ENCODE data around the gene IRAK1BP1.
"Not testable (repeated sequence)": the region's sequence is repeated elsewhere in the genome, so short reads cannot be mapped to it uniquely, and the experiment has no call there.

Gene IRAK1BP1, protein sequence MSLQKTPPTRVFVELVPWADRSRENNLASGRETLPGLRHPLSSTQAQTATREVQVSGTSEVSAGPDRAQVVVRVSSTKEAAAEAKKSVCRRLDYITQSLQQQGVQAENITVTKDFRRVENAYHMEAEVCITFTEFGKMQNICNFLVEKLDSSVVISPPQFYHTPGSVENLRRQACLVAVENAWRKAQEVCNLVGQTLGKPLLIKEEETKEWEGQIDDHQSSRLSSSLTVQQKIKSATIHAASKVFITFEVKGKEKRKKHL

DNA sequence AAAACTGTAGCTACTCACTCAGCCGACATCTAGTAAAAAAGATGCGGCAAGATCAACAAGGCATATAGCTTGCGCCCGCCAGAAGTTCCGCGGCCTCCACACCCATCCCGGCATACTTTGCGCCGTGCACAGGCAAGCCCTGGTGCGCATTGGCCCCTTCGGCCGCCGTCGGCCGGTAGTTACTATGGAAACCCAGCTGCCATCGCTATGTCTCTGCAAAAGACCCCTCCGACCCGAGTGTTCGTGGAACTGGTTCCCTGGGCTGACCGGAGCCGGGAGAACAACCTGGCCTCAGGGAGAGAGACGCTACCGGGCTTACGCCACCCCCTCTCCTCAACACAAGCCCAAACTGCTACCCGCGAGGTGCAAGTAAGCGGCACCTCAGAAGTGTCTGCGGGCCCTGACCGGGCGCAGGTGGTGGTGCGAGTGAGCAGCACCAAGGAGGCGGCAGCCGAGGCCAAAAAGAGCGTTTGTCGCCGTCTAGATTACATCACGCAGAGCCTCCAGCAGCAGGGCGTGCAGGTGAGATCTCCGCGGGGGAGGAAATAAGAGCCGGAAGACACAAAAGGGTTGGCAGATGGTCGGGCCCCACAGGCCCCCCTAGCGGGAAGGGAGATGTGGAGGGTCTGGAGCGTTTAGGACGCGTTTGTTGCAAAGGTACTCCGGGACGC lies at the start of gene IRAK1BP1:
Gene IRAK1BP1 (plus strand): TSS at position 182 of the 671 bp plus-strand sequence. CDS start 26 bp downstream, at position 208.
- peak; percentile 93 for DNase-seq

DNA sequence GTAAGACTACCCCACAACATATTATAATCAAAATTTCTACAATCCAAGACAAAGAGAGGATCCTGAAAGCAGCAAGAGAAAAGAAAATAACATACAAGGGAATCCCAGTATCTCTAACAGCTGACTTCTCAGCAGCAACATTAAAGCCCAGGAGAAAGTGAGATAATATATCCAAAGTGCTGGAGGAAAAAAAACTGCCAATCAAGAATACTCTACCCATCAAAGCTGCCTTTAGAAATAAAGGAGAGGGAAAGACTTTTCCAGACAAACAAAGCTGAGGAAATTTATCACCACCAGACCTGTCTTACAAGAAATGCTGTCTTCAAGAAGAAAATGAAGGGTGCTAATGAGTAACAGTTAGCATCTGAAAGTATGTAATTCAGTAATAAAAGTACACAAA lies 43.3 kb upstream of the IRAK1BP1 start:
- no peak for DNase-seq

DNA sequence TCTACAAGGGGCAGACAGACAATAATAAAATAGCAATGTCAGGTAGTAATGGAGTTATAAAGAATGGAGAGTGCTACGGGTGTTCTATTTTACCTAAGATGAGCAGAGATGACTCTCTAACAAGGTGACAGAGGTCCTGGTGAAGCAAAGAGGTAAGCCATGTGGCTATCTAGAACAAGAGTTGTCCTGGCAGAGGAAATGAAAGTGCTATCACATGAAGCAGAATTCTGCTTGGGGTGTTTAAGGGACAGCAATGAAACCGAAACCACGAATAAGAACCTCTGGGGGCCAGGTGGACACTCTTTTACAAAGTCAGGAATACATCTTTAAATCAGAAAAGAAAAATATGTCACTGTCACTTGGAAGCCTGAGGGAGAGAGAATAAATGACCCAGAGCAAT lies 37.9 kb upstream of the IRAK1BP1 start:
- no peak for DNase-seq

DNA sequence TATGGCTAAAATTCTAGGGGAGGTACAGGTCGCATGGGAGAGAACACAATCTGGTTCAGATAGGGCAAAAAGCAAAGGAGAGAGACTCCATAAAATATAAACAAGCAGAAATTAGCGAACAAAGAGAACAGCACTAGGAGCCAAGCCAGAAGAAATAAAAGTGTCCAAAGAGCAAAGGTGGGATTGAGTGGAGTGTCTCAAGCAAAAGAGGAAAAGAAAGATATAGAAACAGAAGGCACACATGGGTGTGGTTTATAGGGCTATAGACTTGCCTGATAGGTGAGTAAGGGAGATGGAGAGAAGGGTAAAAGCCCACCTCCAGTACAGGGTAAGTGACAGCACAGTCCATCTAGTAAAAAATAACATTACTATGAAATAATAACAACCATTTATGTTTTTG lies 36.5 kb upstream of the IRAK1BP1 start:
- no peak for DNase-seq

DNA sequence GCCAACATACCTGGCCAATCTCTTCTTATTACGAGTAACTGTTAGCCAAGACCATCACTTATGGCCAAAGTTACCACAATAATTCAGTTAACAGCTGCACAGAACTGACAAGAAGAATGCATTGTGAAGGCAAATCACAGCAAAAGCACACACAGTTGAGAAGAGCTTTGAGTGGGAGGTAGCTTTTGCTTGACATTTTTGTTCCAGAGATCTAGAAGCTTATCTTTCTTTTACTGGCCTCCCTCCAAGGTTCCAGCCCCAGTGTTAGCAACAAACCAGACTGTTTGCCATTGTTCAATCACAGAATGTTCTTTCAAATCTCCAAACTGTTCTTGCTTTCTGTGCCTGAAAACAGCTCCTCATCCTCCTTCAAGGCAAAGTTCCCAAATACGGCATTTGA lies 35.9 kb upstream of the IRAK1BP1 start:
- no peak for DNase-seq

DNA sequence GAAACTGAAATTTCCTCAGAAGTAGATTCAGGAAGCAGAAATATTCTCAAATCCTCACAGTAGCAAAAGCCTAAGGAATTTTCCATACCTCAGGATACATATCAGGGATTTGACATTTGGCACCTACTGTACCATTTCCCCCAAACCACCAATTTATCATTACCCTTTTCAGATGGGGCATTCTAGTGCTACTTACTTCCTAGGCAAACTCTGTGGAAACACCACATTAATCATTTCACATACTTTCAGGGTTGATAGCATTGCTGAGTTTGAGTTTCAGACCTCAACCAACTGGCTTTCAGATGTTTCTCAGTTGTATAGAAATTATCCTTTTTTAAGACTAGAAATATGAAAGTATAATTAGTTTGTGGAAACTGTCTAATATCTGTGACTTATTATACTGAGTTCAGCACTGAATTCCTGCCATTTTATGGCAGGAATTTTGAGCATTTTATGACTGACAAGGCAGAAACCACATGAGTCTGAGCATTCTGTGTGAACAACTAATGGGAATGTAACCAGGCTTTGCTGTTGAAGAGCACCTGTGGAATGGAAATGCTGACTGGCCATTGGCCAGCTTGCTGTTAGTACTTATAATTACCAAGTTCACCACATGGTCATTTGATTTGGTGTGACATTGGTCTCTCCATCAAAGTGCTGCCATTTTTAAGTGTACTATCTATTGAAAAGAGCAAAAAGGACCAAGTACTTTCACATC lies 35.1 kb upstream of the IRAK1BP1 start:
- DNase-seq: no peak

DNA sequence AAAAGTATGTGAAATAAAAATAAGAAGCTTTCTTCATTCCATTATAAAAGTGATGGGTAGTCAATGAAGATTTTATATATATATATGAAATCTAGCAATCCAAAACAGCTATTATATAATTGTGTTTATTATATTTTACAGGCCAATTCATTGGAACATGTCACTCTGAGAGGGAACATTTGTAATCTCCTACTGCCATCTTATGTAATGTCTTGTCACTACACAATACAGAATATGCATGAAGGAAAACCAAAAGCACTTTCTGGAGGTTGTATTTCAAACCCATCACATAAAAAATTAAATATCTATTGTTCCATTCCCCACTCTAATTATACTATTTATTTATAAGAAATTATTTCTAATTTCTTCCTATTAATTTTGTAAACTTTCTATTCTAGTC lies 31.5 kb upstream of the IRAK1BP1 start:
- DNase-seq: no peak

DNA sequence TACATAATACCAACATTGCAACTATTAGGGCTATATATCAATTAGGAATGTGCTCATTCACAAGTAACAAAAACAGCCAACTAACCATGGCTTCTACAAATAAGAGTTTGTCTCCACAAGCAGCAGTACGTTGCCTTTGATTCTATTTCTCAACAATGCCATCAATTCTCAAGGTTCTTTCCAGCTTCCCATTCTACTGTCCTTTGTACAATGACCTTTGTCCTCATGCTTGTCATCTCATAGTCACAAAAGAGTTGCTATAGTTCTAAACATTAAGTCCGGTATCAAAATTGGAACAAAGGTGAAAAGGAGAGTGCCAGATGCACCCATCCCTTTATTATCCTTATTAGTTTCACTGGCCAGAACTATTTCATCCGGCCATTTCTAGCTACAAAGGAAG lies 30.8 kb upstream of the IRAK1BP1 start:
- no peak for DNase-seq

DNA sequence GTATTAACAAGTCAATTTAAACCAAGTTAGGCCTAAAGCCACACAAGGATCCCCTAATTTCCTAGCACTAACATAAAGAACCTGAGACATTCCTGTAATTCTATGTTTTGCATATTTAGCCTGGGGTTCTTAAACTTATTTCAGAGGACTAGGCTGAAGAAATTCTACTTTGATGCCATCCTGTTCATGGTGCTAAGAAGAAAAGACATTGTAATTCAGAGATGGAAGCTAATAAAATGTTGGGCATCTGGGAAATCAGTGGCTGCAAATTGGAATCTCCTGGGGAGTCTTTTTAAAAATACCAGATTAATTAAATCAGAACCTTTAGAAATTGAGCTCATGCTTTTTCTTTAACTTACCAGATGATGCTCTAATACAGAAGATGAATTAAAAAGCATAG lies 26.2 kb upstream of the IRAK1BP1 start:
- DNase-seq: no peak

DNA sequence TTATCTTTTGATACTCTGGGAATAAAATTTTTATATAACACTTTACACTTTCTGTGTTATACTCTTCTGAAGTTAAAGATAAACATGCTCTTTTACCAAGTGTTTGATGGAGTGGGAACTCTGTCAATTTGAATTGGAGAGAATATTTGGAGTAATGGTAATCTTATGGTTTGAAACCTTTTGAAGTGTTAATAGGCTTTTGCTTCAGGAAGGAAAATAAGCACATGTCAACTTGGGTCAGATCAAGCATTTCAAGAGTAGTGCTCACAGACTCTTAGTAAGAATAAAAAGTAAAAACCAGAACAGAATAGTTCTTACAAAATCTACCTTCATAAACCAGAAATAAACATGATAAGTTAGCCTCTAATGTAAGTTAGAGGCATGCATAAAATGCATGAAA lies 24.4 kb upstream of the IRAK1BP1 start:
- DNase-seq: no peak

DNA sequence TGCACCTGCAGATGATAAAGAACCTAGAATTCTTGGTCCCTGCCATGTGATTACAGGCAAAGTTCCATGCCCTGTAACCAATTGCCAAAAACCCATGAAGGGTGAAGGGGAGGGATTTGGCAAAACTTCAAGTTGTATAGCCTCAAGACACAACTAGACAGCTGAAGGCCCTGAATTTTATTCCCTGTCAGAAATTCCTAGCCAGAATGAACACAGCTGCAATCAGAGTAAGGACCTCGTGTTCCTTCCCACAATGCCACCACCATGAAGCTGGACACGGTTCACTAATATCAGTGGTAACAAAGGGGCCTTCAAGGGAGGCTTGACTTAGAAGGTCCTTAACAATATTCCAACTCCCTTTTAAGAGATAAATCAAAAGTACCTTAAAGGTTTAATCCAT lies 22.5 kb upstream of the IRAK1BP1 start:
- no peak for DNase-seq

DNA sequence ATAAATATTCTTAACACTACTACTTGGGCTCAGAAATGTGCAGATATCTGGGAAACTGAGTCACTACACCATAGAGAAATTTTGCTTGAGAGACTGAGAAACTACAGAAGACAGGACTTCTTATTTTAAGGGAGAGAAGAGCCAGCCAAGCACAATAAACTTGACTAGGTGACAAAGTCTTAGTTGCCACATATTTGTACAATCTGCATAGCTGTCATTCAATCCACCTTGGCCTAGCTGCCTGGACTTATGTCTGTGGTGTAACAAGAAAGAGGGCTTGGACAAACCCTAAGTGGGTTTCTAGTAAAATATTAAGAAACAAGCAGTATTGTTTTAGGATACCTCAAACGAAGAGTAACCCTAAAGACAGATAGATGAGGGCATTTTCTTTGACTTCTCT lies 21.8 kb upstream of the IRAK1BP1 start:
- DNase-seq: no peak

DNA sequence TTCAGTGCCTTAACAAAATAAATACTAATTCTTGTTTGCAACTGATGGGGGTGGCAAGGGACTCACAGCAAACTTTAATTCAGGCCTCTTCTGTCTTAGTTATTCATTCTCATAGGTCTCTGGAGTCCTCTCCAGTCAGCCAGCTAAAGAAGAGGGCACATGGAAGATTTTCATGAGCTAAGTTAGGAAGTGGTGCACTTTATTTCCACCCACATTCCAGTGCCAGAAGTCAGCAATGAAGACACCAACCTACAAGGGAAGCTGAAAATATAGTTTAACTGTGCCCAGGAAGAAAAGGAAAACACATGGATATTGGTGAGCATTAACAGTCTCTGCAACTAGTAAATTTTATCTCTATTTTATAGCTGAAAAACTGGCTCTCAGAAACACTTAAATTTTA lies 16.7 kb upstream of the IRAK1BP1 start:
- no peak for DNase-seq

DNA sequence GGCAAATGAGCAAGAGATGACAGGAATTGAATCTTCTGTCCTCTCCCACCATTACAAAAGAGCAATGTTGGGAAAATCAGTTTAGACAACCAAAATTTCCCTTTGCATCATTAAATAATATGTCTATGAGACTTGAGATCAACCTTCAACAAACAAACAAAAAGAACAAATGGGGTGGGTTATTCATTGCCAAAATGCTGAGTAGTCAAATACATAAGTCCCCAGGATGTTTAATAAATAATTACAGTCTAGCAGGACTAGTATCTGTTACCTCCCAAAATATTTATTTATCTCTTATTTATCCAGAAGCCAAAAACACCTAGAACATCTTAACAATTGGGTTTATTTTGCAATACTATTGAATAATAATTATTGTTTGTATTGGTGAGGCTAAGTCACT lies 16.2 kb upstream of the IRAK1BP1 start:
- DNase-seq: no peak

DNA sequence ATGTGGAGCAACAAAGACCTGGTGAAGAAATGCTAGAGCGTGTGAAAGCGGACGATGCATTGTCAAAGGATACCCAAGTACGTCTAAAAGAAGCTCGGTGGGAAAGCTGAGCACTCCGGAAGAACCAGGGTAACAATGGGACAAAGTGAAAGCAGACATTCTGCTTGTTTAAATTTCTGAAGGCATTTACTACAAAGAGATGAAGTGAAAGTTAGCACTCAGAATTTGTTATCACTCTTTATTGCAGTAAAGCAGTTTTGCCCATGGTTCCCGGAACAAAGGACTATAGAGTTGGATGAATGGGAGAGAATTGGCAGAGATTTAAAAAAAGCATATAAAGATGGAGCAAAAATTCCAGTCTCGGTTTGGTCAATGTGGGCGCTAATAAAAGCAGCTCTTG lies 12.8 kb upstream of the IRAK1BP1 start:
- DNase-seq: no peak

DNA sequence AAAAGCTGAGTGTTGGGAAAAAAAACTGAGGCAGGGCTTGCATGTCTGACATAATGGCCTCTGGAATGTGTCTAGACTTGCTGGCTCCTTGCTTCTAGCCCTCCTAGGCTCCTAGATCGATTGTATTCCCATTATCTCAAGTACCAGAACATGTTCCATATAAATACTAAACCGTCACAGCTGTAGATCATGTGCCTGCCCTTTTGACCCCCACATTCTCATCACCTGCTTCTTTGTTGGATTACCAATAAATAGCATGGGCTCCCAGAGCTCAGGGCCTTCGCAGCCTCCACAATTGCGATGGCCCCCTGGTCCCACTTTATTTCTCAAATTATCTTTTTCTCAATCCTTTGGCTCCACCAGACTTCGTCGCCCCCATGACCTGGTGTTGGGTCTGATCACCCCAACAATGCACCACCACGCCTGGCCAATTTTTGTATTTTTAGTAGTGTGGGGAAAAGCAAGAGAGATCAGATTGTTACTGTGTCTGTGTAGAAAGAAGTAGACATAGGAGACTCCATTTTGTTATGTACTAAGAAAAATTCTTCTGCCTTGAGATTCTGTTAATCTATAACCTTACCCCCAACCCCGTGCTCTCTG lies 8.9 kb upstream of the IRAK1BP1 start:
- not testable (repeated sequence) for DNase-seq

DNA sequence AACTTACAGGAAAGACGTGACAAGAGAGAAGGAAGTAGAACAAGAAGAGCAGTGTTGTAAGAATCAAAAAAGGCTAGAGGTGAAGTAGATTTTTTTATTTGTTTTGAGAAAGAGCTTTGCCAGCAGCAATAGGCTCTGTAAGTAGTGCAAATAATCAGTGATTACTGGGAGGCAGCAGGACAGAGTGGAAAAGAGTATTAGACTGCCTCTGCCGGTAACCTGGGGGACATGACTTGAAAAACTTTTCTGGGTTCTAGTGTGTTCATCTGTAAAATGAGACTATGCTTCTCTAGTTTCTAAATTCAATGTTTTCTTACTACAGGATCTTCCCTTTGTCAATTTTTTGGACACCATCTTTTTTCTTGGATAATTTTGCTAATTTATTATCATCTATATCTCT lies 5.8 kb upstream of the IRAK1BP1 start:
- DNase-seq: no peak

DNA sequence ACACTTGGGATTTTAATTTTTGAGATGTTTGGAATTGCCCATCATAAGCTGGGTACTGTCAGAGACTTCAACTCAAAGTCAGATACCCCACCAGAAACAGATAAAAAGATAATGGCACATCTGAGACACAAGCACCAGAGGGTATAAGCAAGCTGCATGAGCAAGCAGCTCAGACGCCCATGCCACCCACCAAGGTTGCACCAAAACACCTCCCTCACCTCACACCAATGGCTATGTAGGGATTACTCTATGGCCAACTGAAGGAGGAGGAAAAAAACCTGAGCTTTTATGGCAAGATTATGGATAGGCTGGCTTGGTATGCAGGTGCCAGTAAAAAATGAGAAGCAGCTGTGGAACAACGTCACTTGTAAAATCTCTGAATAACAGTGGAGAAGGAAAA lies 3.8 kb upstream of the IRAK1BP1 start:
- no peak for DNase-seq

DNA sequence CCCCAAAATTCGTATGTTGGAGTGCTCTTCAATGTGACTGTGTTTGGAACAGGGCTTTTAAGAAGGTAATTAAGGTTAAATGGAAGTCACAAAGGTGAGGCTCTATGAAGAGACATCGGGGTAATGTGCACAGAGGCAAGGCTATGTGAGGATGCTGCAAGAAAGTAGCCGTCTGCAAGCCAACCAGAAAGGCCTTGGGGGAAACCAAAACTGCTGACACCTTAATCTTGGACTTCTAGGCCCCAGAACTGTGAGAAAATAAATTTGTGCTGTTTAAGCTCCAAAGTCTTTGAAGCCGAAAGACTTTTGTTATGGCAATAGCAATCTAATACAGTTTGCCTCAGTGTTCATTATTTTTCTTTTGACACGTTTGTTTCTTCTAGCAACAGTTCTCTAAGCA lies 2.4 kb upstream of the IRAK1BP1 start:
- DNase-seq: no peak

DNA sequence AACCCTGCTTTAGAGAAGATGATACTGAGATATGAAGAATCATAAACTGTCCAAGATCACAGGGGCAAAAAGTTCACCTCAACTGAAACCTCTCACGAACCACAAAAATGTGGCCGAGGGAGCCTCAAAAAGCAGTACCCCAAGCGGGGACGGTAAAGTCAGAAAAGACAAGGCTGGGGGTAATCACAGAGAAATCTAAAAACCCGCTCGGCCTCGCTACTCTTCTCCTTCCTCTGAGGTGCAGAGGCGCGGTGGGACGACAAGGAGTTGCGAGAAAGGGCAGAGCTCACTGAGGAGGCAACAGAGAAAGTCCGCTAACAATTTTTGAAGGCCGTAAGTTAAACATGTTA lies 356 bp upstream of the IRAK1BP1 start:
- no peak for DNase-seq

DNA sequence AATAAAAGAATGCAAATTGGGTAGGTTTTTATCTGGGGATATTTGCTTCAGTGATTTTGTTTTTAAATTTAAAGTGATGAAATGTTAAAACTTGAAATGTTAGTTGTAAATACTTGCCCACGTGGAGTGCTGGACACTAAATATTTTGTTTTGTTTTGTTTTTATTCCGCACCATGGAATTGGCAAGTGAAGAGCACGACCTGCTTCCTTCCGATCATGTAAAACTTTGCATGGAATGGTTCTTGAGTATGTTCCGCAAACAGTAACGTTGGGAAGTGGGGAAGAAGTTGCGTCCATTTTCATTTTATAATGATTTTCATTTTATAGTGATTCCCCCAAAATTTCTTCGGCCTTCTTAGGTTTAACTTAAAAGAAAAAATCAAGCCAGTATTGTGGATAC lies 765 bp downstream of the IRAK1BP1 start:
- no peak for DNase-seq

DNA sequence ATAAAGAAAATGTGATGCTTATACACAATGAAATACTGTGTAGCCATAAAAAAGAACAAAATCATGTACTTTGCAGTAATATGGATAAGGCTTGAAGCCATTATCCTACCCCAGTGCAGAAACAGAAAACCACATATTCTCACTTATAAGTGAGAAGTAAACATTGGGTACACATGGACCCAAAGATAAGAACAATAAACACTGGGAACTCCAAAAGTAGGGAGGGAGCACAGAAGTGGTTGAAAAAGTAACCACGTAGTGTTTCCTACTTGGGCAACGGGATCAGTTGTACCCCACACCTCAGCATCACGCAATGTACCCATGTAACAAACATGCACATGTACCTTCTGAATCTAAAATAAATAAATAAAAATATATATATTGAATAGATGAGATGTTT lies 8.2 kb downstream of the IRAK1BP1 start:
- no peak for DNase-seq

DNA sequence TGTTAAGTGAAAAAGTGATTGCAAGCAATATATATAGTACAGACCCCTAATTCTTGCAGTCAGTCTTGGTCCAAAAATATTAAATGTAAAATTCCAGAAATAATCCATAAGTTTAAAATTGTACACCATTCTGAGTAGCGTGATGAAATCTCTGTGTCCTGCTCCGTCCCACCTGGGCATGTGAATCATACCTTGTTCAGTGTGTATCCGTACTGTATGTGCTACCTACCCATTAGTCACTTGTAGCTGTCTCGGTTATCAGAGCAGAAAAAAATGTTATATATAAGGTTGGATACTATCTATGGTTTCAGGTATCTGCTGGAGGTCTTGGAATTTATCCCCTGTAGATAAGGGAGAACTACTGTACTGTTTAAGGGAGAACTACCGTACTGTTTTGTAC lies 16.3 kb downstream of the IRAK1BP1 start:
- no peak for DNase-seq

DNA sequence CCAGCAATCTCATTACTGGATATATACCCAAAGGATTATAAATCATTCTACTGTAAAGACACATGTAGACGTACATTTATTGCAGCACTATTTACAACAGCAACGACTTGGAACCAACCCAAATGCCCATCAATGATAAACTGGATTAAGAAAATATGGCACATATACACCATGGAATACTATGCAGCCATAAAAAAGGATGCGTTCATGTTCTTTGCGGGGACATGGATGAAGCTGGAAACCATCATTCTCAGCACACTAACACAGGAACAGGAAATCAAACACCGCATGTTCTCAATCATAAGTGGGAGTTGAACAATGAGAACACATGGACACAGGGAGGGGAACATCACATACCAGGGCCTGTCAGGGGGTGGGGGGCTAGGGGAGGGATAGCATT lies 22.6 kb downstream of the IRAK1BP1 start:
- not testable (repeated sequence) for DNase-seq
